WTC11 (cell line): Measurements from ENCODE around the gene HJURP. TPM values are rescaled to one million over a fixed set of nuclear protein-coding genes. Genes with fewer than 3 reads are reported as not detected.

Experiments used
- AFF4 ChIP-seq: sonication (generic); formaldehyde crosslinking; IDR thresholded peaks from 2 replicates; pipeline ENCODE4 v1.8.1; 2023; ENCODE audit warnings: mild to moderate bottlenecking, missing genetic modification reagents, borderline replicate concordance
- ARID4B ChIP-seq: sonication (generic); formaldehyde crosslinking; IDR thresholded peaks from 2 replicates; pipeline ENCODE4 v1.8.0; 2023; ENCODE audit warnings: missing genetic modification reagents, mild to moderate bottlenecking, borderline replicate concordance
- ATF1 ChIP-seq: sonication (generic); formaldehyde crosslinking; IDR thresholded peaks from 2 replicates; pipeline ENCODE4 v1.8.1; 2023; ENCODE audit warnings: mild to moderate bottlenecking, moderate library complexity, missing genetic modification reagents
- ATF2 ChIP-seq: sonication (generic); formaldehyde crosslinking; IDR thresholded peaks from 2 replicates; pipeline ENCODE4 v1.8.1; 2022; ENCODE audit warnings: low read depth, missing genetic modification reagents, borderline replicate concordance
- CTCF ChIP-seq: fragments of 200-600 bp; IDR thresholded peaks from 2 replicates; pipeline ENCODE4 v1.8.0; 2022; ENCODE audit warnings: antibody characterized with exemption
- E2F4 ChIP-seq: sonication (generic); formaldehyde crosslinking; IDR thresholded peaks from 2 replicates; pipeline ENCODE4 v1.8.1; 2022; ENCODE audit warnings: low read depth, mild to moderate bottlenecking, moderate library complexity, missing genetic modification reagents, borderline replicate concordance
- ETV6 ChIP-seq: sonication (generic); formaldehyde crosslinking; IDR thresholded peaks from 2 replicates; pipeline ENCODE4 v1.8.1; 2022; ENCODE audit warnings: mild to moderate bottlenecking, missing genetic modification reagents
- GRHL2 ChIP-seq: fragments of 250-450 bp; sonication (Bioruptor Pico); IDR thresholded peaks from 2 replicates; pipeline ENCODE4 v1.8.0; 2022; ENCODE audit warnings: mild to moderate bottlenecking, moderate library complexity; ENCODE audit not compliant: insufficient replicate concordance, severe bottlenecking
- GTF2I ChIP-seq: fragments of 250-450 bp; sonication (Bioruptor Pico); conservative IDR thresholded peaks from 2 replicates; pipeline ENCODE4 v1.4.0; 2021; ENCODE audit warnings: mild to moderate bottlenecking
- JAZF1 ChIP-seq: fragments of 250-450 bp; sonication (Bioruptor Pico); IDR thresholded peaks from 2 replicates; pipeline ENCODE4 v1.9.0; 2021; ENCODE audit warnings: moderate library complexity, mild to moderate bottlenecking, inconsistent platforms
- JUN ChIP-seq: sonication (generic); formaldehyde crosslinking; IDR thresholded peaks from 2 replicates; pipeline ENCODE4 v1.8.0; 2023; ENCODE audit warnings: mild to moderate bottlenecking, missing genetic modification reagents
- NR3C1 ChIP-seq: sonication (generic); formaldehyde crosslinking; conservative IDR thresholded peaks from 2 replicates; pipeline ENCODE4 v1.8.1; 2023; ENCODE audit warnings: low read depth, mild to moderate bottlenecking, missing genetic modification reagents
- OVOL2 ChIP-seq: fragments of 250-450 bp; sonication (Bioruptor Pico); IDR thresholded peaks from 2 replicates; pipeline ENCODE4 v1.9.0; 2021; ENCODE audit warnings: mild to moderate bottlenecking, borderline replicate concordance
- RORB ChIP-seq: fragments of 250-450 bp; sonication (Bioruptor Pico); IDR thresholded peaks from 2 replicates; pipeline ENCODE4 v1.9.0; 2021; ENCODE audit warnings: mild to moderate bottlenecking
- STAT6 ChIP-seq: sonication (generic); formaldehyde crosslinking; conservative IDR thresholded peaks from 2 replicates; pipeline ENCODE4 v1.8.1; 2023; ENCODE audit warnings: mild to moderate bottlenecking, low read depth, missing genetic modification reagents, moderate library complexity
- ZNF232 ChIP-seq: sonication (generic); formaldehyde crosslinking; IDR thresholded peaks from 2 replicates; pipeline ENCODE4 v1.8.0; 2022; ENCODE audit warnings: mild to moderate bottlenecking, missing genetic modification reagents
- ZNF317 ChIP-seq: sonication (generic); formaldehyde crosslinking; IDR thresholded peaks from 2 replicates; pipeline ENCODE4 v1.8.1; 2023; ENCODE audit warnings: low read depth, mild to moderate bottlenecking, moderate library complexity, missing genetic modification reagents, borderline replicate concordance
- ZNF416 ChIP-seq: fragments of 250-450 bp; sonication (Bioruptor Pico); IDR thresholded peaks from 2 replicates; pipeline ENCODE4 v1.9.0; 2021; ENCODE audit warnings: mild to moderate bottlenecking, inconsistent platforms
- ZNF532 ChIP-seq: fragments of 250-450 bp; sonication (Bioruptor Pico); IDR thresholded peaks from 2 replicates; pipeline ENCODE4 v1.9.0; 2021; ENCODE audit warnings: mild to moderate bottlenecking, borderline replicate concordance
- total RNA-seq: library from RNA; stranded (reverse); gene quantifications from 3 replicates; pipeline ENCODE4 v1.2.3, GENCODE V29; 2021

HJURP gene
- total RNA-seq, 1 experiment from 2014 or later: 83.7 TPM

GRCh38 chr2:233867993-233868532 lies 13.7 kb upstream of the HJURP start, which contains the start of gene MSL3B (continued):
- TF ChIP-seq ARID4B (CRISPR knock-in tag): peak; percentile 58; the same call in 1 of the 2 replicates
- no peak for TF ChIP-seq ZNF317 (CRISPR knock-in tag)
- TF ChIP-seq ATF1 (CRISPR knock-in tag): no peak
- 0 out of 2 replicates have a peak, but pooled peaks have one; percentile 70 for TF ChIP-seq JUN (CRISPR knock-in tag)
- TF ChIP-seq CTCF: no peak
- TF ChIP-seq STAT6 (CRISPR knock-in tag): no peak
- TF ChIP-seq OVOL2 (CRISPR knock-in tag): no peak
- no peak for TF ChIP-seq AFF4
- TF ChIP-seq NR3C1 (CRISPR knock-in tag): no peak
- TF ChIP-seq ZNF532 (CRISPR knock-in tag): no peak
- TF ChIP-seq ETV6 (CRISPR knock-in tag): peak; percentile 83
- no peak for TF ChIP-seq ZNF232
- TF ChIP-seq ZNF416: no peak
- TF ChIP-seq ATF2 (CRISPR knock-in tag): no peak
- TF ChIP-seq JAZF1 (CRISPR knock-in tag): no peak
- TF ChIP-seq GRHL2: no peak
- no peak for TF ChIP-seq RORB (CRISPR knock-in tag)
- TF ChIP-seq E2F4 (CRISPR knock-in tag): no peak
- TF ChIP-seq GTF2I (CRISPR knock-in tag): no peak
